Dendritic cell treated with granulocyte-macrophage colony-stimulating factor and Interleukin-4, amounts not matched to agents 40 ng/mL and 50 ng/mL, for 4 days (primary cell): ENCODE measurements around the gene SLC15A2.
A peak's percentile ranks its signal among the peaks of the same experiment; 100 is the strongest.
"Not testable (repeated sequence)": the region's sequence is repeated elsewhere in the genome, so short reads cannot be mapped to it uniquely, and the experiment has no call there.

Experiments
- H3K27ac Mint-ChIP-seq: one replicate; pipeline ENCODE4 v1.8.0; 2022; ENCODE audit warnings: mild to moderate bottlenecking, mixed read lengths
- H3K27me3 Mint-ChIP-seq: one replicate; pipeline ENCODE4 v1.8.0; 2022; ENCODE audit warnings: mild to moderate bottlenecking, mixed read lengths
- H3K36me3 Mint-ChIP-seq: one replicate; pipeline ENCODE4 v1.8.0; 2022; ENCODE audit warnings: low read depth, mixed read lengths
- H3K4me1 Mint-ChIP-seq: one replicate; pipeline ENCODE4 v1.8.0; 2022; ENCODE audit warnings: low read depth, mixed read lengths
- H3K4me3 Mint-ChIP-seq: one replicate; pipeline ENCODE4 v1.8.0; 2022; ENCODE audit warnings: mild to moderate bottlenecking, moderate library complexity, mixed read lengths
- H3K9me3 Mint-ChIP-seq: one replicate; pipeline ENCODE4 v1.8.0; 2022; ENCODE audit warnings: mixed read lengths
- intact Hi-C: fragments of 100-400 bp; cut with micrococcal nuclease; formaldehyde crosslinking; loops from one replicate; pipeline ENCODE4 v1.15.0; 2022

Gene SLC15A2

DNA sequence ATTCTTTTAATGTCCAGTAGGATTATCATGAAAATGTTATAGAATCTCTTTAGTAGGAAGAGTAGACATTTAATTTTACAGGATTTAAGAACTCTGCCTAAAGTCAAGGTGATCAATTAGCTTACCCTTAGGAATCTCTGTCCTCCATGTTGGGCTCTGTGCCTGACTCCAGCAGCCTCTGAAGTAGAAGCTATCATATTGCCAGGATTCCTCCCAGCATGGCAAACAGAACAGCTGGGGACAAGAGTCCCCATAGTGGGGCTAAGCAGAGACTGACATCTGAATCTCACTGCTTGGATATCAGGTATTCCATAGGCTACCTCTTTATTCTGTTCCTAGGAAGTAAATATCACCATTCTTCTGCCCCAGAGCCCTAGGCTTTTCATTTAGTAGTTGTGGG, 1.5 kb downstream of the SLC15A2 start:
- Mint-ChIP-seq H3K9me3 (no peaks in the 10 kb centered on the region), H3K4me3 (no peak overlapping the region), H3K27me3 (no peaks in the 10 kb centered on the region), H3K36me3 (peaks cover 36% of the 10 kb centered on the region), H3K4me1 (no peaks in the 10 kb centered on the region), H3K27ac (no peak overlapping the region)
- intact Hi-C loops = no loop called here

DNA sequence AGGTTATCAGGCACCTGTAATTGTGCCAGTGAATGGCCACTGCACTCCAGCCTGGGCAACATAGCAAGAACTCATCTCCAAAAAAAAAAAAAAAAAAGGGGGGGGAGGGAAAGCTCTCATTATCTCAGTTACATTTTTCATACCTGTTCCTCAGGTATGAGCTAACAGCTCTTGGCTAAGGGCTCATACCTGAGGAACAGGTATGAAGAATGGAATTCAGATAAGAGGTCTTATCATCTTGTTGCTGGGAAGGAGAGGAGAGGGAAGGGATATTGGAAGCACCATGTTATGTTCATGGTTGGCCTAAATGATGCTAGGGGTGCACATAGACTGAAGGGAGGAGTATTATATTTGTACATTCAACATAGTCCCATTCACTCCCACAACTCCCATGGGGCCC, 2.6 kb downstream of the SLC15A2 start:
- no peak overlapping the region for H3K4me3 Mint-ChIP-seq
- H3K27me3 Mint-ChIP-seq = no peaks in the 10 kb centered on the region
- no peaks in the 10 kb centered on the region for H3K9me3 Mint-ChIP-seq
- no peak overlapping the region for H3K27ac Mint-ChIP-seq
- H3K4me1 Mint-ChIP-seq = no peaks in the 10 kb centered on the region
- peaks cover 36% of the 10 kb centered on the region for H3K36me3 Mint-ChIP-seq
- intact Hi-C loops = no loop called here

- H3K36me3 Mint-ChIP-seq = peaks cover 37% of the 10 kb centered on the region
- H3K27me3 Mint-ChIP-seq = no peaks in the 10 kb centered on the region
- no peaks in the 10 kb centered on the region for H3K9me3 Mint-ChIP-seq
- H3K4me3 Mint-ChIP-seq = no peak overlapping the region
- intact Hi-C loops = no loop called here
- H3K27ac Mint-ChIP-seq = no peak overlapping the region
- H3K4me1 Mint-ChIP-seq = no peaks in the 10 kb centered on the region
These were observed 3.1 kb downstream of the SLC15A2 start for GRCh38 chr3:121897296-121897695.

DNA sequence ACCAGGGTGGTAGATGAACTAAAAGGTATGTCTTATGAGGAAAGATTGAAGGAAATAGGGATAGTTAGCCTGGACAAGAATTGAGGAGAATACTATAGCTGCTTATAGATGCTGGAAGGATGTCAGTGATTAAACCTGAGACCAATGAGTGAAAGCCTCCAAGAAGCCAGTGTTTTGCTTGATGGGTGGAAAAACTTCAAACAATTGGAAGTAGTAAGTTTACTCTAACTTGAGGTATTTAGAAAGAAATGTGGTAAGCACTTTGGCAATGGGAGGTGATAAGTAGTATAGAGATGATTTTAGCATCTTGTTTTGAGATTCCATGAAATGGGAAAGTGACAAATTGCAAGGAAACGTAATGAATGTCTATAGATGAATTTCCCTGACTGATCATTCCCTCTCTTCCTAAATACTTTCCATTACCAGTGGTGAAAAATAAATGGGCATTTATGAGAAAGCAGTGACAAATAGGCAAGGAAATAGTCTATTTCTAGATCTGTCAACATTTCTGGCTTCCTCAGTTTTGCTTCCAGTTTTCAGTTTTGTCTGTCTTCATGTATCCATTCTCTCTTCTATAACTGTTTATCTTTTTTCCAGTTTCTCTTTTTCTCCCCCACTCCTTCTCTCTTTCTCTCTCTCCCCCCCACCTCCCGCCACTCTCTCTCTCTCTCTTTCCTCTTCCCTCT, 19.2 kb downstream of the SLC15A2 start:
- no peaks in the 10 kb centered on the region for H3K27me3 Mint-ChIP-seq
- intact Hi-C loops = no loop called here
- peaks cover 36% of the 10 kb centered on the region for H3K36me3 Mint-ChIP-seq
- H3K4me1 Mint-ChIP-seq = peaks cover 34% of the 10 kb centered on the region
- H3K9me3 Mint-ChIP-seq = peaks cover 3% of the 10 kb centered on the region
- H3K4me3 Mint-ChIP-seq = peak overlapping the region; percentile 45
- no peak overlapping the region for H3K27ac Mint-ChIP-seq

DNA sequence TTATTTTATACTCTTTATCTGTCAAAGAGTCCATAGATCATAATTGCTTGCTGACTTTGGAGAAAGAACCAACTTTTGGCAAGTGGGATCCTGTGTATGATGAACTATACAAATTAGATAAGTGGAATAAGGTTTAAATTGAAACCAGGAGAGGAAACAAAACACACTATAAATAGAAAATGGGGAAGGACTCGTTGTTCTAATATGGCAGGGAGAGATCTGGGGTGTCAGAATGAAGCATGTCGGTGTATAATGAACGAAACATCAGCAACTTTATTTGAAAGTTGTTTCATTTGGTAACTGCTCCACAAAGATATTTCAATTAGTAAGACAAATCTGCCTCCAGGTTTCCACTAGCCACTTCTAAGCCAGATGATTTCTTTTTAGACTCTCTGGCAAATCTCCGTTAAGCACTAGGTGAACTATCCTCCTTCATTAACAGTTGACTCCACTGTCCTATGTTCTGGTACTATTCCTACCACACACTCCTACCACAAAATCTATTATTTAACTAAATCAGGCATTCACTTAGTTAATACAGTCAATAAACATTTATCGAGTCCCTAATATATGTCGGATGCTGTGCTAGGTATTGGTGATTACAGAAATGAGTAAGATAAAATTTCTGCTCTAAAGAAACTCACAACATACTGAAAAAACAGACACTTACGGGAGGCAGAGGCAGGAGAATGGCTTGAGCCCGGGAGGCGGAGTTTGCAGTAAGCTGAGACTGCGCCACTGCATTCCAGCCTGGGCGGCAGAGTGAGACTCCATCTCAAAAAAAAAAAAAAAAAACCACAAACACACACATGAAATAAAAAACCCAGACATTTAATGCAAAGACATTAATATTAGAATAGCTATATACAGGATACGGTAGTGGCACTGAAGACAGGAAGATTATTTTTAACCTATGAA, 20.1 kb downstream of the SLC15A2 start:
- Mint-ChIP-seq H3K27ac (no peak overlapping the region), H3K36me3 (peaks cover 37% of the 10 kb centered on the region), H3K9me3 (no peaks in the 10 kb centered on the region), H3K4me3 (peak overlapping the region; percentile 45), H3K27me3 (no peaks in the 10 kb centered on the region), H3K4me1 (peaks cover 34% of the 10 kb centered on the region)
- intact Hi-C loops = no loop called here

DNA sequence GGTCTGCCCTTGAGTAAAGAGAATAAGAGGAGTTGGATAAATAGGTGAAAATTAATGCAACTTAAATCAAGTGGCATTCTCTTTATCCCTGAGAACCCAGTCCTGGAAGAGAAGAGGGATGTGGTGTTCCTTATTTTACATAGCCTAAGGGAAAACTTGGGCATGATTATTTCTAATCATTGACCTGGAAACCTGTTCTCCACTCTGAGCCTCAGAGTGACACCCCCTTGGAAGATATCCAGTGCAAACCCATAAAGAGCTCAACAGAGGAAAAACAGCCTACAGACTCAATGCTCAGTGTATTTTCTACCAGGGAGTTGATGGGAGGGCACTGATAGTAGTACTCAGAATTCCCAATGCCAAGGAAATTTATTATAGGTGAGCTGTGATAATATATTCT, 22.0 kb downstream of the SLC15A2 start:
- H3K27me3 Mint-ChIP-seq = no peaks in the 10 kb centered on the region
- peaks cover 38% of the 10 kb centered on the region for H3K36me3 Mint-ChIP-seq
- H3K4me3 Mint-ChIP-seq = no peak overlapping the region
- no peaks in the 10 kb centered on the region for H3K9me3 Mint-ChIP-seq
- no peak overlapping the region for H3K27ac Mint-ChIP-seq
- intact Hi-C loops = no loop called here
- H3K4me1 Mint-ChIP-seq = peaks cover 23% of the 10 kb centered on the region

DNA sequence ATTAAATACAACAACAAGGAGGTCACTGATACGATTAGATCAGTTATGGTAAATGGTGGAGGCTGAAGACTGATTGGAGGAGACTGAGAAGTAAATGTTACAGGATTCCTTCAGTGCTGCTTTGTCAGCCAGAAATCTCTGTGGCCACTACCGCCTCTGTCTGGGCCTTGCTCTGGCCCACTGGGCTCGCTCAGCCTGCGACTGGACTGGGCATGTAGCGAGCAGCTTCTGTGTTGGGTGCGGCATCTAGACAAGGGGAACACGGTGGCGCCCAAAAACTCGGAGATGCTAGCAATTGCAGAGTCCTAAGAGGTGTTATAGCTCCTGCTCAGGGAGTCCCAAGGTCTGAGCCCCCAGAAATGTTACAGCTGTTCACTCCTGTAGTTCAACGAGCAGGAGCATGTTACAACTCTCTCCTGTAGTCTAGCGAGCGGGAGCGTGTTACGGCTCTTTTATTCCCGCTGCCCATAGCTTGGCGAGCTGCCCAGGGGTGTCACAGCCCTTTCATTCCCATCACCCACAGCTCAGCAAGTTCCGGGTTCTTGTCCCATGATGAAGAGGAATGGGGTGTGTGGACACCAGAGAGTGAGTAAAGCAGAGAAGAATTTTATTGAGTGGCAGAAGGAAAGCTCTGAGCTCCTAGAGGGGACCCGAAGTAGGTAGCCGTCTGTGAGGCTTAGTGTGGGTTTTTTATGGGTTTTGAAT, 24.7 kb downstream of the SLC15A2 start:
- peaks cover 45% of the 10 kb centered on the region for H3K36me3 Mint-ChIP-seq
- no peak overlapping the region for H3K27ac Mint-ChIP-seq
- H3K4me3 Mint-ChIP-seq = no peak overlapping the region
- H3K9me3 Mint-ChIP-seq = no peaks in the 10 kb centered on the region
- intact Hi-C loops = no loop called here
- H3K4me1 Mint-ChIP-seq = peaks cover 7% of the 10 kb centered on the region
- no peaks in the 10 kb centered on the region for H3K27me3 Mint-ChIP-seq

DNA sequence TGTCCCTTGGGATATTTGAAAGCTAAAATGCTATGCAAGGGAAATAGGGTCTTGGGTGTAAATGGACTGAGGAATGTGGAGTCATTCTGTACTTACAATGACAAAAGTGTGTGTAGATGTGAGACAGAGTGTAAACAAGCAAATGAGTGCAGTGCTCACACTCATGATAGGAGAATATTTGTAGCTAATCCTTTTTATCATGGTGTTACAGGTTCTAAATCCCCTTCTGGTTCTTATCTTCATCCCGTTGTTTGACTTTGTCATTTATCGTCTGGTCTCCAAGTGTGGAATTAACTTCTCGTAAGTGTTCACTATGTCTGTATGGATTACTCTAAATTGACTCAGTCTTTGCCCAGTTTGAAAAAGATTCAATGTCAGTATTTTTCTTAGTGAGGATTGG, 30.5 kb downstream of the SLC15A2 start:
- no peak overlapping the region for H3K27ac Mint-ChIP-seq
- intact Hi-C loops = no loop called here
- H3K36me3 Mint-ChIP-seq = peaks cover 67% of the 10 kb centered on the region
- H3K27me3 Mint-ChIP-seq = no peaks in the 10 kb centered on the region
- no peaks in the 10 kb centered on the region for H3K9me3 Mint-ChIP-seq
- H3K4me1 Mint-ChIP-seq = no peaks in the 10 kb centered on the region
- no peak overlapping the region for H3K4me3 Mint-ChIP-seq

DNA sequence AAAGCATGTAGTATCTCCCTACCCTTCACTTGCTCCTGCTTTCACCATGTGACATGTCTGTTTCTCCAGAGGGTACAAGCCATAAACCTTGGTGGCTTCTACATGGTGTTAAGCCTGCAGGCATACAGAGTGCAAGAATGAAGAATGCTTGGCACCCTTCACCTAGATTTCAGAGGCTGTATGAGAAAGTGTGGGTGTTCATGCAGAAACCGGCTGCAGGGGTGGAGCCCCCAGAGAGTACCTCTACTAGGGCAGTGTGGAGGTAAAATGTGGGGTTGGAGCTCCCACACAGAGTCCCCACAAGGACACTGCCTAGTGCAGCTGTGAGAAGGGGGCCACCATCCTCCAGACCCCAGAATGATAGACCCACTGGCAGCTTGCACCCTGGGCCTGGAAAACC, 32.2 kb downstream of the SLC15A2 start:
- Mint-ChIP-seq H3K27me3 (no peaks in the 10 kb centered on the region), H3K27ac (no peak overlapping the region), H3K4me3 (no peak overlapping the region), H3K4me1 (no peaks in the 10 kb centered on the region), H3K9me3 (no peaks in the 10 kb centered on the region), H3K36me3 (peaks cover 77% of the 10 kb centered on the region)
- intact Hi-C loops = no loop called here

DNA sequence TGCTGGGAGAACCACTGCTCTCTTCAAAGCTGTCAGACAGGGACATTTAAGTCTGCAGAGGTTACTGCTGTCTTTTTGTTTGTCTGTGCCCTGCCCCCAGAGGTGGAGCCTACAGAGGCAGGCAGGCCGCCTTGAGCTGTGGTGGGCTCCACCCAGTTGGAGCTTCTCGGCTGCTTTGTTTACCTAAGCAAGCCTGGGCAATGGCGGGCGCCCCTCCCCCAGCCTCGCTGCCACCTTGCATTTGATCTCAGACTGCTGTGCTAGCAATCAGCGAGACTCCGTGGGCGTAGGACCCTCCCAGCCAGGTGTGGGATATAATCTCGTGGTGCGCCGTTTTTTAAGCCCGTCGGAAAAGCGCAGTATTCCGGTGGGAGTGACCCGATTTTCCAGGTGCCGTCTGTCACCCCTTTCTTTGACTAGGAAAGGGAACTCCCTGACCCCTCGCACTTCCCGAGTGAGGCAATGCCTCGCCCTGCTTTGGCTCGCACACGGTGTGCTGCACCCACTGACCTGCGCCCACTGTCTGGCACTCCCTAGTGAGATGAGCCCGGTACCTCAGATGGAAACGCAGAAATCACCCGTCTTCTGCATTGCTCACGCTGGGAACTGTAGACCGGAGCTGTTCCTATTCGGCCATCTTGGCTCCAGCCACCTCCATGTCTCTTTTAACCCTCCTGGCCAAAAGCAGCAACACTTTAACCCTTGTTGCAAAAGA, 44.1 kb downstream of the SLC15A2 start:
- H3K27me3 Mint-ChIP-seq, intact Hi-C loops, H3K9me3 Mint-ChIP-seq, H3K4me1 Mint-ChIP-seq, H3K4me3 Mint-ChIP-seq, H3K27ac Mint-ChIP-seq: not testable (repeated sequence)
- H3K36me3 Mint-ChIP-seq = peaks cover 34% of the 10 kb centered on the region

GRCh38 chr3:121941592-121941991, 47.4 kb downstream of the SLC15A2 start:
- Mint-ChIP-seq H3K27me3 (no peaks in the 10 kb centered on the region), H3K4me3 (no peak overlapping the region), H3K4me1 (no peaks in the 10 kb centered on the region), H3K36me3 (peaks cover 28% of the 10 kb centered on the region), H3K27ac (no peak overlapping the region), H3K9me3 (no peaks in the 10 kb centered on the region)
- intact Hi-C loops = no loop called here

- H3K4me3 Mint-ChIP-seq = no peak overlapping the region
- H3K27me3 Mint-ChIP-seq = no peaks in the 10 kb centered on the region
- no peaks in the 10 kb centered on the region for H3K4me1 Mint-ChIP-seq
- no peaks in the 10 kb centered on the region for H3K9me3 Mint-ChIP-seq
- H3K36me3 Mint-ChIP-seq = peaks cover 28% of the 10 kb centered on the region
- no peak overlapping the region for H3K27ac Mint-ChIP-seq
- intact Hi-C loops = no loop called here
These were observed 48.0 kb downstream of the SLC15A2 start for GRCh38 chr3:121942116-121942786.

GRCh38 chr3:121943431-121943830, 49.2 kb downstream of the SLC15A2 start:
- Mint-ChIP-seq H3K36me3 (peaks cover 25% of the 10 kb centered on the region), H3K27ac (no peak overlapping the region), H3K4me1 (no peaks in the 10 kb centered on the region), H3K27me3 (no peaks in the 10 kb centered on the region), H3K4me3 (no peak overlapping the region), H3K9me3 (no peaks in the 10 kb centered on the region)
- intact Hi-C loops = no loop called here
